PC-9 (cell line): ENCODE measurements around the gene CLRN2. TPM values are rescaled to one million over a fixed set of nuclear protein-coding genes. Genes with fewer than 3 reads are reported as not detected.

ENCODE experiments used
- BruUV-seq: library from RNA; stranded (reverse); fragments of 400-500 nt; replicated peaks from 2 replicates; lab custom pipeline; 2021; lab: Mats Ljungman, UMichigan
- CTCF ChIA-PET: fragments of 300-600 bp; sonication (Branson Sonifier 250); formaldehyde crosslinking; loops from one replicate; lab custom pipeline; 2022; ENCODE audit warnings: antibody characterized with exemption; lab: Charles Lee
- POLR2A ChIA-PET: fragments of 300-600 bp; sonication (Branson Sonifier 250); formaldehyde crosslinking; loops from one replicate; lab custom pipeline; 2022; ENCODE audit warnings: antibody characterized with exemption; ENCODE audit not compliant: unreplicated experiment; lab: Charles Lee
- DNase-seq, 2 experiments: peaks; one replicate each; pipeline versions ENCODE4 v3.0.0 to v3.0.0-alpha.2; 2015 to 2022; ENCODE audit warnings: mixed read lengths in 1 of 2
- H2AFZ ChIP-seq: fragments of 200-600 bp; sonication (generic); 2 replicates; pipeline ENCODE4 v1.8.1; 2017; ENCODE audit warnings: antibody characterized with exemption
- H3F3A ChIP-seq: fragments of 200-600 bp; sonication (generic); 2 replicates; pipeline ENCODE4 v1.8.1; 2017; ENCODE audit warnings: antibody characterized with exemption, mild to moderate bottlenecking, low read depth; ENCODE audit not compliant: insufficient read depth
- H3K27ac ChIP-seq: fragments of 200-600 bp; sonication (generic); 2 replicates; pipeline ENCODE4 v1.6.1; 2016; ENCODE audit warnings: mixed run types
- H3K27me3 ChIP-seq: fragments of 200-600 bp; sonication (generic); 2 replicates; pipeline ENCODE4 v1.6.1; 2016; ENCODE audit warnings: low read depth, mixed run types; ENCODE audit not compliant: insufficient read depth
- H3K36me3 ChIP-seq: fragments of 200-600 bp; sonication (generic); 2 replicates; pipeline ENCODE4 v1.6.1; 2016; ENCODE audit warnings: low read depth, mixed run types
- H3K4me1 ChIP-seq: fragments of 200-600 bp; sonication (generic); replicated peaks from 2 replicates; pipeline ENCODE4 v1.6.1; 2016; ENCODE audit warnings: mixed run types; ENCODE audit not compliant: insufficient read depth
- H3K4me2 ChIP-seq: fragments of 200-600 bp; sonication (generic); 2 replicates; pipeline ENCODE4 v1.6.1; 2017; ENCODE audit warnings: mixed run types
- H3K4me3 ChIP-seq: fragments of 200-600 bp; sonication (generic); 2 replicates; pipeline ENCODE4 v1.6.1; 2016; ENCODE audit warnings: mixed run types
- H3K79me2 ChIP-seq: fragments of 200-600 bp; sonication (generic); 2 replicates; pipeline ENCODE4 v1.6.1; 2017; ENCODE audit warnings: low read depth, mixed run types
- H3K9me2 ChIP-seq: fragments of 200-600 bp; sonication (generic); 2 replicates; pipeline ENCODE4 v1.8.1; 2017; ENCODE audit warnings: mild to moderate bottlenecking; ENCODE audit not compliant: insufficient read depth
- H3K9me3 ChIP-seq: fragments of 200-600 bp; sonication (generic); 2 replicates; pipeline ENCODE4 v1.8.1; 2016; ENCODE audit warnings: low read depth; ENCODE audit not compliant: insufficient read depth
- H4K20me1 ChIP-seq: fragments of 200-600 bp; sonication (generic); 2 replicates; pipeline ENCODE4 v1.8.1; 2017; ENCODE audit not compliant: insufficient read depth
- EZH2 ChIP-seq: fragments of 200-600 bp; sonication (generic); IDR thresholded peaks from 2 replicates; pipeline ENCODE4 v1.8.0; 2017; ENCODE audit warnings: antibody characterized with exemption, low read depth
- intact Hi-C: fragments of 100-400 bp; cut with micrococcal nuclease; formaldehyde crosslinking; loops from one replicate; pipeline ENCODE4 v1.10.0; 2022; ENCODE audit not compliant: unreplicated experiment
- total RNA-seq: library from RNA; stranded (reverse); gene quantifications from 2 replicates; pipeline ENCODE4 v1.2.3, GENCODE V29; 2021
- TF ChIP-seq, protein P1 (sequence below): fragments of 200-600 bp; sonication (generic); conservative IDR thresholded peaks from 2 replicates; pipeline ENCODE4 v1.6.1; 2017; ENCODE audit warnings: mixed run types, antibody characterized with exemption, mild to moderate bottlenecking, moderate library complexity

Gene CLRN2
- total RNA-seq, 1 experiment from 2014 or later: not detected

DNA sequence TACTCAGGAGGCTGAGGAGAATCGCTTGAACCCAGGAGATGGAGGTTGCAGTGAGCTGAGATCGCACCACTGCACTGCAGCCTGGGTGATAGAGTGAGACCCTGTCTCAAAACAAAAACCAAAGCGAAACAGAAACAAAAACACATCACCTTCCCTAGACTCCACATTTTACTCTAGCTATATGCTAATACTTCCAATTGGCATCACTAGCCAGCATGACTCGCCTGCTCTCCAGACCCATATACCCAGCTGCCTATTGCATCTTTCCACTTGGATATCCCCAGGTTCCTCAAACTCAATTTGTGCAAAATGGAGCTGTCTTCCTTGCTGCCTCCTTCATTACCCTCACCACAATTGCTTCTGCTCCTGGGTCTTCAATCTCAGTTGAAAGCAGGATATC is 39.6 kb downstream of the CLRN2 start:
- Histone ChIP-seq H3K27me3 (no peaks in the 10 kb centered on the region), H3K36me3 (no peaks in the 10 kb centered on the region), H3F3A (no peaks in the 10 kb centered on the region), H4K20me1 (no peaks in the 10 kb centered on the region), H3K9me3 (no peaks in the 10 kb centered on the region), H3K4me3 (no peak overlapping the region), H2AFZ (no peak overlapping the region), H3K4me2 (no peak overlapping the region), H3K27ac (no peak overlapping the region), H3K79me2 (no peaks in the 10 kb centered on the region), H3K9me2 (no peaks in the 10 kb centered on the region), H3K4me1 (no peaks in the 10 kb centered on the region)
- no TSS peak for BruUV-seq
- TF ChIP-seq, protein P1, sequence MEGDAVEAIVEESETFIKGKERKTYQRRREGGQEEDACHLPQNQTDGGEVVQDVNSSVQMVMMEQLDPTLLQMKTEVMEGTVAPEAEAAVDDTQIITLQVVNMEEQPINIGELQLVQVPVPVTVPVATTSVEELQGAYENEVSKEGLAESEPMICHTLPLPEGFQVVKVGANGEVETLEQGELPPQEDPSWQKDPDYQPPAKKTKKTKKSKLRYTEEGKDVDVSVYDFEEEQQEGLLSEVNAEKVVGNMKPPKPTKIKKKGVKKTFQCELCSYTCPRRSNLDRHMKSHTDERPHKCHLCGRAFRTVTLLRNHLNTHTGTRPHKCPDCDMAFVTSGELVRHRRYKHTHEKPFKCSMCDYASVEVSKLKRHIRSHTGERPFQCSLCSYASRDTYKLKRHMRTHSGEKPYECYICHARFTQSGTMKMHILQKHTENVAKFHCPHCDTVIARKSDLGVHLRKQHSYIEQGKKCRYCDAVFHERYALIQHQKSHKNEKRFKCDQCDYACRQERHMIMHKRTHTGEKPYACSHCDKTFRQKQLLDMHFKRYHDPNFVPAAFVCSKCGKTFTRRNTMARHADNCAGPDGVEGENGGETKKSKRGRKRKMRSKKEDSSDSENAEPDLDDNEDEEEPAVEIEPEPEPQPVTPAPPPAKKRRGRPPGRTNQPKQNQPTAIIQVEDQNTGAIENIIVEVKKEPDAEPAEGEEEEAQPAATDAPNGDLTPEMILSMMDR: no peak
- ChIA-PET CTCF (no interaction called here), POLR2A (no interaction called here)
- no peak for DNase-seq
- intact Hi-C loops: no loop called here

DNA sequence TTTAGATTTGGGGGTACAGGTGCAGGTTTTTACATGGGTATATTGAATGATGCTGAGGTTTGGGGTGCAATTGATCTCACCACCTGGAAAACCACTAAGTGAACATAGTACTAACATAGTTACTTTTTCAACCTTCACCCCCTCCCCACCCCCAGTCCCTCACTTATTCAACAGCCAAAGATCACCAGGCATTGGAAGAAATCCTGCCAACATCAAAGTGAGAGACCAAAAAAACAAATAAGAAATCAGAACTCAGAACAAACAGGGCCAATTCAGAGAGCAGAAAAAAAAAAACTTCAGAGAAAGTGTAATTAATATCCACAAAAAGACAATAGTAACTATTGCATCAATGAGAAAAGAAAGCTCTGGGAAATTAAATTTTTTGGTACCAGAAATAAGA is 41.5 kb downstream of the CLRN2 start:
- H3K27me3 ChIP-seq: no peaks in the 10 kb centered on the region
- no peaks in the 10 kb centered on the region for H3K4me1 ChIP-seq
- DNase-seq: no peak
- H3K4me2 ChIP-seq: no peak overlapping the region
- H3F3A ChIP-seq: no peaks in the 10 kb centered on the region
- no TSS peak for BruUV-seq
- no peak overlapping the region for H3K4me3 ChIP-seq
- no peak overlapping the region for H3K27ac ChIP-seq
- intact Hi-C loops: no loop called here
- no peaks in the 10 kb centered on the region for H3K79me2 ChIP-seq
- no peaks in the 10 kb centered on the region for H3K36me3 ChIP-seq
- no peak overlapping the region for H2AFZ ChIP-seq
- H3K9me2 ChIP-seq: no peaks in the 10 kb centered on the region
- H4K20me1 ChIP-seq: no peaks in the 10 kb centered on the region
- POLR2A ChIA-PET: no interaction called here
- CTCF ChIA-PET: no interaction called here
- H3K9me3 ChIP-seq: no peaks in the 10 kb centered on the region
- no peak for TF ChIP-seq EZH2
- TF ChIP-seq, protein P1: no peak

DNA sequence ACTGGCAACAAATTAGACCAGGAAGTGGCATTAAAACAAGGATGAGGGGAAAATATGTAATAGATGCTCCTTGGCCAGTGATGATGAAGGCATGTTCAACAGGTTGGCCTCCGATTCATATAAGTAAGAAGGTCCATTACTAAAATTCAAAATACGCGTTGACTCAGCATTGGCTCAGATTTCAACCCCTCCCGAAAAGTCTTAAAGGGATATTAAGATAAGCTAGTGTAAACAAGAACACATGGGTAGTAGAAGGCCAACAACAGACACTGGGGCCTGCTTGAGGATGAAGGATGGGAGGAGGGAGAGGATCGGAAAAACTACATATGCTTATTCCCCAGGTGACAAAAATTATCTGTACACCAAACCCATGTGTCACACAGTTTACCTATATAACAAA is 42.9 kb downstream of the CLRN2 start:
- Histone ChIP-seq H3K4me3 (no peak overlapping the region), H3K4me2 (no peak overlapping the region), H3K27me3 (no peaks in the 10 kb centered on the region), H3K9me3 (no peaks in the 10 kb centered on the region), H4K20me1 (no peaks in the 10 kb centered on the region), H2AFZ (no peak overlapping the region), H3K36me3 (no peaks in the 10 kb centered on the region), H3K27ac (no peak overlapping the region), H3K4me1 (no peaks in the 10 kb centered on the region), H3K9me2 (no peaks in the 10 kb centered on the region), H3F3A (no peaks in the 10 kb centered on the region), H3K79me2 (no peaks in the 10 kb centered on the region)
- no TSS peak for BruUV-seq
- CTCF ChIA-PET: no interaction called here
- no peak for TF ChIP-seq EZH2
- TF ChIP-seq, protein P1: no peak
- POLR2A ChIA-PET: no interaction called here
- intact Hi-C loops: no loop called here
- no peak for DNase-seq
